Measurements from ENCODE around the gene SUB1.
"Not testable (repeated sequence)": the region's sequence is repeated elsewhere in the genome, so short reads cannot be mapped to it uniquely, and the experiment has no call there.

The SUB1 gene

GRCh38 chr5:32565145-32565544 is 20.2 kb upstream of the SUB1 start:
- Histone ChIP-seq H3K4me3 (ENCODE audit: low read length in 2 of 2) (no peak overlapping the region), H3K27me3 (ENCODE audit: control insufficient read depth in 1 of 2, insufficient read depth in 2 of 2, low read length in 2 of 2) (no peaks in the 10 kb centered on the region), H3K36me3 (ENCODE audit: control insufficient read depth in 2 of 2, insufficient read depth in 2 of 2, low read length in 2 of 2) (no peaks in the 10 kb centered on the region), H3K9ac (ENCODE audit: low read length in 2 of 2) (no peak overlapping the region), H3K9me3 (ENCODE audit: control insufficient read depth in 2 of 2, low read length in 2 of 2) (no peaks in the 10 kb centered on the region), H3K27ac (ENCODE audit: low read length) (no peak overlapping the region), H3K4me1 (ENCODE audit: control insufficient read depth, insufficient read depth, low read length) (no peaks in the 10 kb centered on the region)

- H3K4me3 ChIP-seq (ENCODE audit: low read length in 2 of 2) = no peak overlapping the region
- no peaks in the 10 kb centered on the region for H3K4me1 ChIP-seq (ENCODE audit: control insufficient read depth, insufficient read depth, low read length)
- no peaks in the 10 kb centered on the region for H3K9me3 ChIP-seq (ENCODE audit: control insufficient read depth in 2 of 2, low read length in 2 of 2)
- H3K27ac ChIP-seq (ENCODE audit: low read length) = no peak overlapping the region
- no peaks in the 10 kb centered on the region for H3K27me3 ChIP-seq (ENCODE audit: control insufficient read depth in 1 of 2, insufficient read depth in 2 of 2, low read length in 2 of 2)
- no peak overlapping the region for H3K9ac ChIP-seq (ENCODE audit: low read length in 2 of 2)
- no peaks in the 10 kb centered on the region for H3K36me3 ChIP-seq (ENCODE audit: control insufficient read depth in 2 of 2, insufficient read depth in 2 of 2, low read length in 2 of 2)
Measured at GRCh38 chr5:32566319-32567111, 18.8 kb upstream of the SUB1 start.

- Histone ChIP-seq H3K4me3 (ENCODE audit: low read length in 2 of 2) (no peak overlapping the region), H3K9ac (ENCODE audit: low read length in 2 of 2) (no peak overlapping the region), H3K36me3 (ENCODE audit: control insufficient read depth in 2 of 2, insufficient read depth in 2 of 2, low read length in 2 of 2) (no peaks in the 10 kb centered on the region), H3K27me3 (ENCODE audit: control insufficient read depth in 1 of 2, insufficient read depth in 2 of 2, low read length in 2 of 2) (no peaks in the 10 kb centered on the region), H3K27ac (ENCODE audit: low read length) (no peak overlapping the region), H3K9me3 (ENCODE audit: control insufficient read depth in 2 of 2, low read length in 2 of 2) (no peaks in the 10 kb centered on the region), H3K4me1 (ENCODE audit: control insufficient read depth, insufficient read depth, low read length) (no peaks in the 10 kb centered on the region)
Measured at GRCh38 chr5:32571128-32571527, 14.2 kb upstream of the SUB1 start.

GRCh38 chr5:32572778-32573480 is 12.4 kb upstream of the SUB1 start:
- Histone ChIP-seq H3K27me3 (ENCODE audit: control insufficient read depth in 1 of 2, insufficient read depth in 2 of 2, low read length in 2 of 2) (no peaks in the 10 kb centered on the region), H3K9ac (ENCODE audit: low read length in 2 of 2) (no peak overlapping the region), H3K4me1 (ENCODE audit: control insufficient read depth, insufficient read depth, low read length) (no peaks in the 10 kb centered on the region), H3K9me3 (ENCODE audit: control insufficient read depth in 2 of 2, low read length in 2 of 2) (no peaks in the 10 kb centered on the region), H3K36me3 (ENCODE audit: control insufficient read depth in 2 of 2, insufficient read depth in 2 of 2, low read length in 2 of 2) (no peaks in the 10 kb centered on the region), H3K4me3 (ENCODE audit: low read length in 2 of 2) (no peak overlapping the region), H3K27ac (ENCODE audit: low read length) (no peak overlapping the region)

GRCh38 chr5:32573481-32573854 is 11.9 kb upstream of the SUB1 start:
- not testable (repeated sequence) for H3K4me3 ChIP-seq (ENCODE audit: low read length in 2 of 2); H3K27ac ChIP-seq (ENCODE audit: low read length); H3K9me3 ChIP-seq (ENCODE audit: control insufficient read depth in 2 of 2, low read length in 2 of 2); H3K9ac ChIP-seq (ENCODE audit: low read length in 2 of 2); H3K4me1 ChIP-seq (ENCODE audit: control insufficient read depth, insufficient read depth, low read length); H3K27me3 ChIP-seq (ENCODE audit: control insufficient read depth in 1 of 2, insufficient read depth in 2 of 2, low read length in 2 of 2); H3K36me3 ChIP-seq (ENCODE audit: control insufficient read depth in 2 of 2, insufficient read depth in 2 of 2, low read length in 2 of 2)

GRCh38 chr5:32574540-32575175 is 10.7 kb upstream of the SUB1 start:
- H3K36me3 ChIP-seq (ENCODE audit: control insufficient read depth in 2 of 2, insufficient read depth in 2 of 2, low read length in 2 of 2) = no peaks in the 10 kb centered on the region
- no peak overlapping the region for H3K4me3 ChIP-seq (ENCODE audit: low read length in 2 of 2)
- no peaks in the 10 kb centered on the region for H3K27me3 ChIP-seq (ENCODE audit: control insufficient read depth in 1 of 2, insufficient read depth in 2 of 2, low read length in 2 of 2)
- H3K9me3 ChIP-seq (ENCODE audit: control insufficient read depth in 2 of 2, low read length in 2 of 2) = no peaks in the 10 kb centered on the region
- no peak overlapping the region for H3K27ac ChIP-seq (ENCODE audit: low read length)
- H3K9ac ChIP-seq (ENCODE audit: low read length in 2 of 2) = no peak overlapping the region
- no peaks in the 10 kb centered on the region for H3K4me1 ChIP-seq (ENCODE audit: control insufficient read depth, insufficient read depth, low read length)

- no peaks in the 10 kb centered on the region for H3K9me3 ChIP-seq (ENCODE audit: control insufficient read depth in 2 of 2, low read length in 2 of 2)
- no peak overlapping the region for H3K9ac ChIP-seq (ENCODE audit: low read length in 2 of 2)
- no peak overlapping the region for H3K4me3 ChIP-seq (ENCODE audit: low read length in 2 of 2)
- no peak overlapping the region for H3K27ac ChIP-seq (ENCODE audit: low read length)
- no peaks in the 10 kb centered on the region for H3K4me1 ChIP-seq (ENCODE audit: control insufficient read depth, insufficient read depth, low read length)
- no peaks in the 10 kb centered on the region for H3K27me3 ChIP-seq (ENCODE audit: control insufficient read depth in 1 of 2, insufficient read depth in 2 of 2, low read length in 2 of 2)
- H3K36me3 ChIP-seq (ENCODE audit: control insufficient read depth in 2 of 2, insufficient read depth in 2 of 2, low read length in 2 of 2) = no peaks in the 10 kb centered on the region
Measured at GRCh38 chr5:32578363-32578762, 7.0 kb upstream of the SUB1 start.

GRCh38 chr5:32578764-32579163 is 6.6 kb upstream of the SUB1 start:
- H3K4me3 ChIP-seq (ENCODE audit: low read length in 2 of 2) = no peak overlapping the region
- no peaks in the 10 kb centered on the region for H3K4me1 ChIP-seq (ENCODE audit: control insufficient read depth, insufficient read depth, low read length)
- H3K9ac ChIP-seq (ENCODE audit: low read length in 2 of 2) = no peak overlapping the region
- H3K9me3 ChIP-seq (ENCODE audit: control insufficient read depth in 2 of 2, low read length in 2 of 2) = peaks cover 0 to 3% of the 10 kb centered on the region in 2 donors
- no peaks in the 10 kb centered on the region for H3K36me3 ChIP-seq (ENCODE audit: control insufficient read depth in 2 of 2, insufficient read depth in 2 of 2, low read length in 2 of 2)
- no peaks in the 10 kb centered on the region for H3K27me3 ChIP-seq (ENCODE audit: control insufficient read depth in 1 of 2, insufficient read depth in 2 of 2, low read length in 2 of 2)
- no peak overlapping the region for H3K27ac ChIP-seq (ENCODE audit: low read length)

- Histone ChIP-seq H3K4me1 (ENCODE audit: control insufficient read depth, insufficient read depth, low read length) (no peaks in the 10 kb centered on the region), H3K36me3 (ENCODE audit: control insufficient read depth in 2 of 2, insufficient read depth in 2 of 2, low read length in 2 of 2) (no peaks in the 10 kb centered on the region), H3K27me3 (ENCODE audit: control insufficient read depth in 1 of 2, insufficient read depth in 2 of 2, low read length in 2 of 2) (no peaks in the 10 kb centered on the region), H3K9me3 (ENCODE audit: control insufficient read depth in 2 of 2, low read length in 2 of 2) (peaks cover 0 to 3% of the 10 kb centered on the region in 2 donors), H3K9ac (ENCODE audit: low read length in 2 of 2) (no peak overlapping the region), H3K27ac (ENCODE audit: low read length) (no peak overlapping the region), H3K4me3 (ENCODE audit: low read length in 2 of 2) (no peak overlapping the region)
Measured at GRCh38 chr5:32581010-32581785, 4.2 kb upstream of the SUB1 start.

- peaks cover 0 to 3% of the 10 kb centered on the region in 2 donors for H3K9me3 ChIP-seq (ENCODE audit: control insufficient read depth in 2 of 2, low read length in 2 of 2)
Measured at GRCh38 chr5:32583582-32584232, 1.6 kb upstream of the SUB1 start.

More at GRCh38 chr5:32583582-32584232, 1.6 kb upstream of the SUB1 start:
- Histone ChIP-seq H3K4me1 (ENCODE audit: control insufficient read depth, insufficient read depth, low read length) (peaks cover 6% of the 10 kb centered on the region), H3K27ac (ENCODE audit: low read length) (no peak overlapping the region), H3K9ac (ENCODE audit: low read length in 2 of 2) (no peak overlapping the region), H3K4me3 (ENCODE audit: low read length in 2 of 2) (no peak overlapping the region), H3K27me3 (ENCODE audit: control insufficient read depth in 1 of 2, insufficient read depth in 2 of 2, low read length in 2 of 2) (no peaks in the 10 kb centered on the region), H3K36me3 (ENCODE audit: control insufficient read depth in 2 of 2, insufficient read depth in 2 of 2, low read length in 2 of 2) (no peaks in the 10 kb centered on the region)

Data from stomach smooth muscle (tissue), 2 donors.